HG03095 (cell line): ENCODE data around the gene PTPRK.

Experiments used
- ATAC-seq: cut with Tn5 transposase; IDR thresholded peaks from one replicate; pipeline ENCODE4 v1.9.1; 2021; ENCODE audit warnings: moderate library complexity; ENCODE audit not compliant: unreplicated experiment

The PTPRK gene

GRCh38 chr6:128208078-128208477 lies 312.3 kb downstream of the PTPRK start:
- no peak for ATAC-seq

- ATAC-seq = no peak
Observed at GRCh38 chr6:128206610-128207426, 313.6 kb downstream of the PTPRK start.

DNA sequence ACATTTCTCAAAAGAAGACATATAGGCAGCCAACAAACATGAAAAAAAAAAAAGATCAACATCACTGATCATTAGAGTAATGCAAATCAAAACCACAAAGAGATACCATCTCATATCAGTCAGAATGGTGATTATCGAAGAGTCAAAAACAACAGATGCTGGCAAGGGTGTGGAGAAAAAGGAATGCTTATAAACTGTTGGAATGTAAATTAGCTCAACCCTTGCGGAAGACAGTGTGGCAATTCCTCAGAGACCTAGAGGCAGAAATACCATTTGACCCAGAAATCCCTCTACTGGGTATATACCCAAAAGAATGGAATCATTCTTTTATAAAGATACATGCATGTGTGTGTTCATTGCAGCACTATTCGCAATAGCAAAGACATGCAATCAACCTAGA lies 315.8 kb downstream of the PTPRK start:
- no peak for ATAC-seq

DNA sequence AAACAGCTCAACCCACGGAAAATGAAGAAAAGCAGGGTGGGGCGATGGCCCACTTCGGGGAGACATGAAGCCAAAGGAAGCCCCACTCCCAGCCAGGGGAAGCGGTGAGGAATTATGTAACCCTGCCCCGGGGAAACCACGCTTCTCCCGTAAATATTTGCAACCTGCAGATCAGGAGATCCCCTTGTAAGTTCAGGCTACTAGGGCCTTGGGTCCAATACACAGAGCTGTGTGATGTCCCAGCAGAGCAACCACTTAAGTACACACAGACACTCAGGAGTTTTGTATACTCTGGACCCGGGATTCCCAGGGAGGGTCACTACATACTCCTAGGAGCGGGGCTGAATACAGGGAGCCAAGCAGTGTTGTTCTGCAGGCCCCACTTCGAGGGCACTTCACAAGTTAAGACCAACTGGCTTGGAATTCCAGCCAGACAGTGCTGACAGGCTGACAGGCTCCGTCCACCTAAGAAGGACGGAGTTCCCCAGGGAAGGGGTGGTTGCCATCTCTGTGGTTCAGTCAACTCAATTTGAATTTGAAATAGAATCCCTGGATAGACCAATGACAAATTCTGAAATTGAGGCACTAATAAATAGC lies 318.1 kb downstream of the PTPRK start:
- ATAC-seq = no peak

GRCh38 chr6:128200789-128201188 lies 319.6 kb downstream of the PTPRK start:
- ATAC-seq = no peak

GRCh38 chr6:128199461-128199860 lies 320.9 kb downstream of the PTPRK start:
- ATAC-seq = no peak

DNA sequence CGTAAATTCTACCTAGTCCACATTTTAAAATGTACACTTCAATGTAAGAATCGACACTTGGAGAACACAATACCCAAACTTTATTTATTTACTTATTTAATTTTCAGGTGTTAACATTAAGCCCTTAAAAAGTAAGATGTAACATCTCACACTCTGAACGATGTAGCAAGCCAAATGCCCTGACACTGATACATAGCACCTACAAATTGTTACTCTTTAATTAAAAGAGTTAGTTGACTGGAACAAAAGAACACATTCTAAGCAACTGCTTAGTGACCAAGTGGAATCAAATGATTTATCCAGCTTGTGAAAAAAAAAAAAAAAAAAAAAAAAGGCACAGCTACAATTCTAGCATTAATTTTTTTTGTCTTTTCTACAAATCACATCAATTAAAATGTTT lies 327.4 kb downstream of the PTPRK start:
- ATAC-seq = no peak

DNA sequence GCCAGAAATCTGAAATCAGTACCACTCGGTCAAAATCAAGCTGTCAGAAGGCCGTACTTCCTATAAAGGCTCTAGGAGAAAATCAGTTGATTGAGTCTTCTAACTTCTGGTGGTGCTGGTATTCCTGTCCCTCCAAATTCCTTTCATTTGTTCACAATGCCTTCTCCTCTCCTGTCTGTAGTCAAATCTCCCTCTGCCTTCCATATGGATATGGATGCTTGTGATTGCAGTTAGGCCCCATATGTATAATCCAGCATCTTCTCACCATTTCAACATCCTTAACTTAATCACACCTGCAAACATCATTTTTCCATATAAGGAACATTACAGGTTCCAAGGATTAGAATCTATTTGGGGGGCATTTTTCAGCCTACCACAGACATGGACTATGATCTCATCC lies 331.7 kb downstream of the PTPRK start:
- no peak for ATAC-seq

GRCh38 chr6:128186729-128187128 lies 333.7 kb downstream of the PTPRK start:
- no peak for ATAC-seq

GRCh38 chr6:128179876-128180438 lies 340.4 kb downstream of the PTPRK start:
- ATAC-seq = no peak

DNA sequence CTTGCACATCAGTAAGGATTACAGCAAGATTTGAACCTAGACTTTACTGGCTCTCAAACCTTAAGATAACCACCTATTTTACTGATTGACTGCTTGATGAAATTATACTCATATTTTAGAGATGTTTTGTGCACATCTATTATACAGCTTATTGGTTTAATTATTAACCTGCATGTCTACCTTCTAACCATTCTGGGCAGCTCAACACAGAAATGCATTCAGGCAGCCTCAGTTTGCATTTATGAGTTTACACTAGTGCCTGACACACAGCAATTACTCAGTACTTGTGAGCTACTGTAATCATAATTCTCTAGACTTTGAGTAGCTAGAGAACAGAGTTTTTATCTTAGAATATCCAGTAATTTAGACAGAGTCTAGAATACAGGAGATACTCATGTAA lies 345.7 kb downstream of the PTPRK start:
- no peak for ATAC-seq

GRCh38 chr6:128172752-128173682 lies 347.4 kb downstream of the PTPRK start:
- no peak for ATAC-seq

DNA sequence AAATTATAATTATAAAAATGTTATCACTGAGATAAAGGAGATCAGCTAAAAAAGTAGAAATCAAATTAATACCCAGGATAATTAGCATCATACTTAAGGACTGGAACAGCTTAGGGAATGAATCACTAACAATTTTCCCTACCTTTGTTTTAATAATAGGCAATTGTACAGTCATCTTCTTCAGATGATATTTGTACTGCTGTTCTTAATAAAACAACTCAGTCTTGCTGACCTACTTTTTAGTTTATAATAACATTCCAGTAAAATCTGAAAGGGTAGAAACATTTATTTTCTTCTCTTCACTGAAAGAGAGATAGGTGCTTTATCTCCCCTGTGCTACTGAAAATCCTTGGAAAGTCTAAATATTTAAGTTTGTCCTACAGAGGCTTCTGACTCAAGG lies 348.3 kb downstream of the PTPRK start:
- no peak for ATAC-seq

DNA sequence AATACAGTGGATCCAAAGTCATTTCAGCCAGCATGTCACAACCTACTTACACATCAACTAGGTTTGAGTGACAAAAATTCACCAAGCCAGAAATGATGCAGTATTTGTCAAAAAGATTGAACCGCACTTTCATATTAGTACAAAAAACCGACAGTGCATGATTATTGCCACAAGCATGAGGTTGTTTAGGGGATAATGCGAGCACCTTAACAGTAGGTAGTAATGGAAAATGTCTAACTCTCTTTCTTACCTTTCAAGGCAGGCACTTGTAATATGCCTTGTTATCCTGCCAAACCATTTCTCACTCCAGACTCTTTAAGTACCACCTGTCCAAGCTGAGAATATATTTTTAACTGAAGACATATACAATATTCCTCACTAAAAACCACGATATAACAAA lies 349.2 kb downstream of the PTPRK start:
- no peak for ATAC-seq

DNA sequence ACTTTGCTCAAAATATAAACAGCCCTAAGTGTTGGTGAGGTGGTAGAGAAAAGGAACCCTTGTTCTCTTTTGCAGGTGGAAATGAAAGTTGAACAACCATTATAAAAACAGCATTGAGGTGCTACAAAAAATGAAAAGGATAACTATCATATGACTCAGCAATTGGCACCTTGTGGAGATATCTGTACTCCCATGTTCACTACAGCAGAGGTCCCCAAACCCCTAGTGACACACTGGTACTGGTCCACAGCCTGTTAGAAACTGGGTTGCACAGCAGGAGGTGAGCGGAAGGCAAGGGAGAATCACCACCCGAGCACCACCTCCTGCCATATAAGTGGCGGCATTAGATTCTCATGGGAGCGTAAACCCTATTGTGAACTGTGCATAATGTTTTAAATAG lies 352.2 kb downstream of the PTPRK start:
- no peak for ATAC-seq

DNA sequence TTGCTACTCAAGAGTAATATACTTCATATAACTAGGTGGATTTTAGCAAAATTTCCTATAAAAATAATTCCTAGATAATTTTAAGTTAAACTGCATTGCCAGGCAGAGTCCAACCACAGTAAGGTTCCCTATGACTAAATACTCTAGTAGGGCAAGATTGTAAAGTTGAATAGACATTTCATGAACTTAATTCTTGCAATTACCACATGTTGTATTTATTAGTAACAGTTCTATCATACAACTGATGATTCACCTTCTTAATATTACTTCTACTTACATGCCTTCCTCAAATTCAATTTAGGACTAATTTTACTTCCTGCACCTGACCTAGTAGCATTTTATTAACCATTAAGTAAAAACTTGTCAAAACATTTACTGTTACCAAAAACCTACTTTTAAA lies 352.8 kb downstream of the PTPRK start:
- no peak for ATAC-seq

GRCh38 chr6:128164254-128164653 lies 356.1 kb downstream of the PTPRK start:
- ATAC-seq = no peak

DNA sequence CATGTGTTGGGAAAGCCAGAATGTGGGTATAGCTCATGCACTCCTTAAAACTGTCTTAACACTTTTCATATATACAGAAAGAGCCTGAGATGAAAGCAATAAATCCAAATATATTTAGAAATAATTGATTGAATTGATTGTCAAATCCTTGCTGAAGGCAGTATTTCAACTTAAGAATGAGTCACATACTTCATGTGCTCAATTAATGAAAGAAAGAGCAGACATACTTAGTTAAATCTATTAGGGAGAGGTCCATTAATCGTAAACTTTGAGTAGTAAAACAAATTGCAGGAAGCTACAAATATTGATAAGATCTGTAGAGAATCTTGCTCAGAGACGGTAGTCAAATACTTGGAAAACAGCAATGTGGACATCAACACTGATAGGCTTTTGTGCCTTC lies 358.0 kb downstream of the PTPRK start:
- no peak for ATAC-seq

DNA sequence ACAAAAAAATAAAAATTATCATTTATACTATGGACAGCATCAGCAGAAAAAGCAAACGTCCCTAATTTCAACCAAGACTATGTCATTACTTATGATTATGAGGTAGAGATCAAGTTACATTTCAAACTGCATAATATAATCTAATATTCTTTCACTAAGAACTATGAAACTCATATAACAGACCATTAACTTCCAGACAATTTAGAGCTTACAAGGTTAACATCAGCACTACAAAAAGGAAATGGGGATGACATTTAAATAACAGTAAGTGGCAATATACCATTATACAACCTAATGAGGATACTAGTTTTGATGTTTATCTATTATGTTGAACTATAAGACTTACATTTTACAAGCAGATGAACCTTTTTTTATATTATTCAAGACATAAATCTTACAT lies 358.6 kb downstream of the PTPRK start:
- no peak for ATAC-seq

- no peak for ATAC-seq
Observed at GRCh38 chr6:128161263-128161662, 359.1 kb downstream of the PTPRK start.

DNA sequence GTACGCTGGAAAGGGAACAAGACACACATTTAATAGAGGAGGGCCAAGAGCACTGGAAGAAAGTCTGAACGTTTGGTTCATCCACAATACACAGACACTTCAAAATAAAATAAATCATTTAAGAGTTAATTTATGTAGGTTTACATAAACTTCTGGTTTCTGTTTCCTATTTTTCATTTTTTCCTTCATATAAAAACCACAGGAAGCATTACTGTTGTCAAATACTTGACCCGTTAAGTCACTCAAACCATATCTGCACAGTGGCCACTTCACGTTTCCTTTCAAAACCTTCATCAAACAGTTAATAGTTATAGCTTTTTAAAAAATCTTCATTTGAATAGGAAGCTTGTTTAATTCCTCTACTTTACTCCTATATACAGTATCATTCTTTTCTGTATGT lies 361.9 kb downstream of the PTPRK start:
- no peak for ATAC-seq
